Breast epithelium (tissue), 4 donors: Measurements from ENCODE around the gene HIP1R. TPM values are rescaled to one million over a fixed set of nuclear protein-coding genes. Genes with fewer than 3 reads are reported as not detected.

Source experiments
- DNase-seq, 2 donors: peaks; one replicate each; pipeline ENCODE4 v3.0.0-alpha.2; 2019; ENCODE audit warnings: low spot score in 2 of 2
- H3K27ac ChIP-seq, 2 donors: fragments of 200-600 bp; sonication (generic) in 1 of 2; one replicate each; pipeline ENCODE4 v1.5.1; 2016 to 2019; ENCODE audit warnings: mild to moderate bottlenecking in 1 of 2
- H3K27me3 ChIP-seq, 2 donors: fragments of 200-600 bp; sonication (generic) in 1 of 2; one replicate each; pipeline versions ENCODE4 v1.5.1 to v1.6.0; 2017 to 2019; ENCODE audit warnings: control low read depth in 1 of 2, mild to moderate bottlenecking in 1 of 2
- H3K36me3 ChIP-seq: fragments of 200-600 bp; one replicate; pipeline ENCODE4 v1.5.1; 2019
- H3K4me1 ChIP-seq, 2 donors: fragments of 200-600 bp; sonication (generic); one replicate each; pipeline ENCODE4 v1.5.1; 2016 to 2019; ENCODE audit warnings: control low read depth in 1 of 2
- H3K4me3 ChIP-seq, 3 donors: fragments of 200-600 bp; sonication (generic); 1 replicate in 2 of 3; 2 replicates in 1 of 3; pipeline ENCODE4 v1.5.1; 2016 to 2019; ENCODE audit warnings: mild to moderate bottlenecking in 3 of 3, moderate library complexity in 2 of 3
- H3K9me3 ChIP-seq, 2 donors: fragments of 200-600 bp; sonication (generic) in 1 of 2; one replicate each; pipeline ENCODE4 v1.5.1; 2016 to 2019; ENCODE audit warnings: control low read depth in 1 of 2
- CTCF ChIP-seq, 3 donors: fragments of 450-650 bp; IDR thresholded peaks; one replicate each; pipeline ENCODE4 v1.5.1; 2016 to 2017; ENCODE audit warnings: antibody characterized with exemption in 3 of 3, mild to moderate bottlenecking in 3 of 3, moderate library complexity in 3 of 3
- POLR2A ChIP-seq: fragments of 450-650 bp; IDR thresholded peaks from one replicate; pipeline ENCODE4 v1.6.1; 2016; ENCODE audit warnings: antibody characterized with exemption, mild to moderate bottlenecking, moderate library complexity
- POLR2AphosphoS5 ChIP-seq, 3 donors: sonication (generic); formaldehyde crosslinking; IDR thresholded peaks; one replicate each; pipeline ENCODE4 v1.6.1; 2017; ENCODE audit warnings: antibody characterized with exemption in 3 of 3
- intact Hi-C: fragments of 100-400 bp; cut with DNase I; formaldehyde crosslinking; loops from one replicate; pipeline ENCODE4 v1.15.1; 2023; ENCODE audit warnings: low total_unique reads
- total RNA-seq, 3 donors: library from RNA; depleted of rRNA; stranded (reverse); fragments of >200 nt; gene quantifications; one replicate each; pipeline ENCODE4 v1.1.0, GENCODE V29; 2016

The HIP1R gene
- total RNA-seq, 3 donors from 2014 or later, result 17.8 to 83.3 (median 49.5) TPM

- peak in 1 of 2 donors; percentile 27 for DNase-seq
- no peak for TF ChIP-seq POLR2A
- TF ChIP-seq POLR2AphosphoS5 (IDR thresholded peaks at IDR 0.05), result no peak
- TF ChIP-seq CTCF (IDR thresholded peaks at IDR 0.05), result no peak
- Histone ChIP-seq H3K27me3 (no peaks in the 10 kb centered on the region), H3K27ac (peak overlapping the region; percentile 66 to 92), H3K9me3 (no peaks in the 10 kb centered on the region), H3K36me3 (no peaks in the 10 kb centered on the region), H3K4me1 (peaks cover 4 to 27% of the 10 kb centered on the region in 2 donors), H3K4me3 (no peak overlapping the region)
- intact Hi-C loops, result loop anchor here (5.0 kb wide), 1 partner anchor 82 kb away; no protein-coding TSS in a partner anchor
These were observed 29.6 kb downstream of the HIP1R start for GRCh38 chr12:122864894-122865253.

GRCh38 chr12:122865268-122866231 lies 30.3 kb downstream of the HIP1R start:
- TF ChIP-seq POLR2A, result no peak
- TF ChIP-seq CTCF (IDR thresholded peaks at IDR 0.05), result peak in 1 of 3 donors; percentile 37
- TF ChIP-seq POLR2AphosphoS5 (IDR thresholded peaks at IDR 0.05), result peak in 1 of 3 donors; percentile 11
- H3K36me3 ChIP-seq, result no peaks in the 10 kb centered on the region
- peak in 1 of 2 donors; percentile 52 for DNase-seq
- intact Hi-C loops, result no loop called here
- H3K27ac ChIP-seq, result peak overlapping the region; percentile 66 to 92
- no peak overlapping the region for H3K4me3 ChIP-seq
- H3K4me1 ChIP-seq, result peaks cover 4 to 26% of the 10 kb centered on the region in 2 donors
- H3K9me3 ChIP-seq, result no peaks in the 10 kb centered on the region
- no peaks in the 10 kb centered on the region for H3K27me3 ChIP-seq

- H3K4me1 ChIP-seq, result peaks cover 9 to 21% of the 10 kb centered on the region in 2 donors
- H3K27ac ChIP-seq, result peak overlapping the region in 1 of 2 donors; percentile 21
- peak in 1 of 2 donors; percentile 42 for DNase-seq
- H3K4me3 ChIP-seq, result no peak overlapping the region
- intact Hi-C loops, result no loop called here
- no peaks in the 10 kb centered on the region for H3K36me3 ChIP-seq
- no peaks in the 10 kb centered on the region for H3K9me3 ChIP-seq
- no peaks in the 10 kb centered on the region for H3K27me3 ChIP-seq
- TF ChIP-seq POLR2A, result no peak
- no peak for TF ChIP-seq POLR2AphosphoS5 (IDR thresholded peaks at IDR 0.05)
- TF ChIP-seq CTCF (IDR thresholded peaks at IDR 0.05), result no peak
These were observed 31.1 kb downstream of the HIP1R start for GRCh38 chr12:122866379-122866778.

GRCh38 chr12:122866950-122867607 lies 31.8 kb downstream of the HIP1R start:
- intact Hi-C loops, result no loop called here
- TF ChIP-seq POLR2AphosphoS5 (IDR thresholded peaks at IDR 0.05), result no peak
- no peak for TF ChIP-seq CTCF (IDR thresholded peaks at IDR 0.05)
- TF ChIP-seq POLR2A, result no peak
- Histone ChIP-seq H3K36me3 (no peaks in the 10 kb centered on the region), H3K4me3 (no peak overlapping the region), H3K27me3 (no peaks in the 10 kb centered on the region), H3K27ac (peak overlapping the region; percentile 59 to 70), H3K4me1 (peaks cover 9 to 19% of the 10 kb centered on the region in 2 donors), H3K9me3 (no peaks in the 10 kb centered on the region)
- DNase-seq, result peak in 1 of 2 donors; percentile 50
